ENCODE results near the gene EXOSC1. TPM values are rescaled to one million over a fixed set of nuclear protein-coding genes. Genes with fewer than 3 reads are reported as not detected.
A peak's percentile ranks its signal among the peaks of the same experiment; 100 is the strongest.
"Not testable (repeated sequence)": the region's sequence is repeated elsewhere in the genome, so short reads cannot be mapped to it uniquely, and the experiment has no call there.

The EXOSC1 gene
- polyA plus RNA-seq, 1 experiment: 47.6 TPM

DNA sequence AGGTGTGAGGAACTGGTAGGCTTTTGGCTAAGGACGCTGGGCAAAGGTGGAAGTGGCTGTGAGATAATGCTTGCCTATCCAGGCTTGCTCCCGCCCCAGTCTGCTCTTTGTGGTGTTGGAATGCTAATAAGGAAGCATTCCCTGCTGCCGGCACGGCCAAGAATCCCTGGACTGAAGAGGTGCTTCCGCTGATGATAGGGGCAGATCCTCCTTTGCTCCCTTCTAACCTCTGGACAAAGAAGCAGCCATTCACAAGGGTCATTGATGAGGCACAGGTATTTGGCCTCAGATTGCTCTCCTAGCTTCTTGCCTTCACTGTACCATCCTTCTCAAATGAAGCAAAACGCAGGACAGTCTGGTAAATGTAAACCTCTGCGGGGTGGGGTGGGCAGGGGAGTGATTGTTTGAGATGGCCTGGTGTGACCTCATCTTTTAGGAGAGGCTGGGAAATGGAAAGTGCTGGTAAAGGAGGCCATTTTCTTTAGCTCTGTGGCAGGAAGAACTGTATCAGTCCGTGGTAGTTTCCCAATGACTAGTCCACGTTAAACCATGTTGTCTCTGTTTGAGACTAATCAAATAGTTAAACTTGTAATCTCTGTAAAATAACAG lies 18.1 kb downstream of the EXOSC1 start:
- H3K27ac ChIP-seq (ENCODE audit: low read depth, low read length): peak overlapping the region; percentile 57
- POLR2A ChIA-PET: no interaction called here
- H3K9me3 ChIP-seq (ENCODE audit: control insufficient read depth, insufficient read depth, low read length): no peaks in the 10 kb centered on the region
- no peak for DNase-seq (ENCODE audit: low read depth, low spot score)
- peak overlapping the region; percentile 95 for H3K4me3 ChIP-seq (ENCODE audit: low read depth, low read length)
- CTCF ChIA-PET: no interaction called here
- TF ChIP-seq, protein P1, sequence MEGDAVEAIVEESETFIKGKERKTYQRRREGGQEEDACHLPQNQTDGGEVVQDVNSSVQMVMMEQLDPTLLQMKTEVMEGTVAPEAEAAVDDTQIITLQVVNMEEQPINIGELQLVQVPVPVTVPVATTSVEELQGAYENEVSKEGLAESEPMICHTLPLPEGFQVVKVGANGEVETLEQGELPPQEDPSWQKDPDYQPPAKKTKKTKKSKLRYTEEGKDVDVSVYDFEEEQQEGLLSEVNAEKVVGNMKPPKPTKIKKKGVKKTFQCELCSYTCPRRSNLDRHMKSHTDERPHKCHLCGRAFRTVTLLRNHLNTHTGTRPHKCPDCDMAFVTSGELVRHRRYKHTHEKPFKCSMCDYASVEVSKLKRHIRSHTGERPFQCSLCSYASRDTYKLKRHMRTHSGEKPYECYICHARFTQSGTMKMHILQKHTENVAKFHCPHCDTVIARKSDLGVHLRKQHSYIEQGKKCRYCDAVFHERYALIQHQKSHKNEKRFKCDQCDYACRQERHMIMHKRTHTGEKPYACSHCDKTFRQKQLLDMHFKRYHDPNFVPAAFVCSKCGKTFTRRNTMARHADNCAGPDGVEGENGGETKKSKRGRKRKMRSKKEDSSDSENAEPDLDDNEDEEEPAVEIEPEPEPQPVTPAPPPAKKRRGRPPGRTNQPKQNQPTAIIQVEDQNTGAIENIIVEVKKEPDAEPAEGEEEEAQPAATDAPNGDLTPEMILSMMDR (IDR thresholded peaks at IDR 0.05; ENCODE audit: low read depth, low read length): no peak
- H3K27me3 ChIP-seq (ENCODE audit: control insufficient read depth, insufficient read depth, low read length): no peaks in the 10 kb centered on the region

DNA sequence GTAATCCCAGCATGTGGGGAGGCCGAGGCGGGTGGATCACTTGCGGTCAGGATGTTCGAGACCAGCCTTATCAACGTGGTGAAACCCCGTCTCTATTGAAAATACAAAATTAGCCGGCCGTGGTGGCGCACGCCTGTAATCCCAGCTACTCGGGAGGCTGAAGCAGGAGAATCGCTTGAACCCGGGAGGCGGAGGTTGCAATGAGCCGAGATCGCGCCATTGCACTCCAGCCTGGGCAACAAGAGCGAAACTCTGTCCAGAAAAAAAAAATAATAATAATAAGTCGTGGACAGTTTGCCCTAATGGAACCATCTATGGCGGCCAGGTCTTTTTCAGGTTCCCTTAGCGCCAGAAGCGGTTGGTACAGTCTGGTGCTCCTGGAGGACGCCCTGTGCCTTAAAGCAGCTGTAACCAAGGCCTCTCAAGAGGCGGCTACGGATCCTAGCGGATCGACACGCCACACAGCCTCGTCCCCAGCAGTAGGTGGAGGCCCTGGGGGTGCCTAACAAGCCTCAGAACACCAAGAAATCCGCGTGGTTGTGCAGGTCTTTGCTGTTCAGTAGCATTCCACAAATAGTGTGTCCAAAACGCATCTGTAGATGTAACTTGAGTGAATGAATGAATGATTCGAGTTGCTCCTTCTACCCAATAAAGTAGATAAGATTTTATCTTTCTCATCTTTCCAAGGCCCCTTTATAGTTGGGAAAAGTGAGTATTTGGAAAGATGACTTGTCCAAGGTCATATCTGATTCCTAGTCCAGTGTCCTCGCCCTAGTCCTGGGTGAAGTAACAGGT lies 18.8 kb downstream of the EXOSC1 start:
- TF ChIP-seq, protein P1 (IDR thresholded peaks at IDR 0.05; ENCODE audit: low read depth, low read length): no peak
- H3K9me3 ChIP-seq (ENCODE audit: control insufficient read depth, insufficient read depth, low read length): no peaks in the 10 kb centered on the region
- peak overlapping the region; percentile 57 for H3K27ac ChIP-seq (ENCODE audit: low read depth, low read length)
- H3K4me3 ChIP-seq (ENCODE audit: low read depth, low read length): peak overlapping the region; percentile 95
- ChIA-PET POLR2A (no interaction called here), CTCF (no interaction called here)
- DNase-seq (ENCODE audit: low read depth, low spot score): no peak
- H3K27me3 ChIP-seq (ENCODE audit: control insufficient read depth, insufficient read depth, low read length): no peaks in the 10 kb centered on the region

DNA sequence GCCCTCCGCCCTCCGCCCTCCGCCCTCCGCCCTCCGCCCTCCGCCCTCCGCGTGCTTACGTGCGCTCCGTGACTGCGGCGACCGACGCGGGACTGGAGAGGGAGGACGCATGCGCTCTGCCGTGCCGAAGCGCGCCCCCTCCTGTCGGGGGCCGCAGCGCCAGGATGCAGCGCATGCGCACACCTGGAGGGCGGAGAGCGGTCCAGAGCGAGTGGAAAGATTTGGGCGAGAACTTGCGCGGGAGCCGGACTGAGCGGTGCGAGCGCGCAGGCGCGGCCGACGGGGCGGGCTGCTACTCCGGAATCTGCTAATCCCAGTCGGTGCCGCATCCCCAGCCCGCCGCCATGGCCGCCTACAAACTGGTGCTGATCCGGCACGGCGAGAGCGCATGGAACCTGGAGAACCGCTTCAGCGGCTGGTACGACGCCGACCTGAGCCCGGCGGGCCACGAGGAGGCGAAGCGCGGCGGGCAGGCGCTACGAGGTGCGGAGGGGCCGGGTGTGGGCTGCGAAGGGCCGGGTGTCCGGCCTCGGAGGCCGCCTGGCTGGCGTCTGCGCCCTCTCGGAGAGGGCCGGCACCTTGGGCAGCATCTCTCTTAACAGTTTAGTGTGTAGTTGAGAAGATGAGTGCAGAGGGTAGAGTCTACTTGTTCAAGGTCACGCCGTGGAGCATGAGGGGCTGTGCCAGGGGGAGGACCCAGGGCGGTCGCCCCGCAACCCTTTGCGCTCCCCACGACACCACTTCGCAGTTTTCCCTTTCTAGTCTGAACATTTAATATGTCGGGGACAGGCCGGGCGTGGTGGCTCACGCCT lies 19.6 kb downstream of the EXOSC1 start, which contains the start of gene PGAM1:
Gene PGAM1, plus strand, starts transcription at position 228 of the 812 bp plus-strand sequence. Its CDS starts 117 bp downstream, at position 345.
- TF ChIP-seq, protein P1 (IDR thresholded peaks at IDR 0.05; ENCODE audit: low read depth, low read length): peak; percentile 63
- Histone ChIP-seq H3K27me3 (ENCODE audit: control insufficient read depth, insufficient read depth, low read length) (no peaks in the 10 kb centered on the region), H3K27ac (ENCODE audit: low read depth, low read length) (peak within 1 kb of the TSS; percentile 47), H3K4me3 (ENCODE audit: low read depth, low read length) (peak within 1 kb of the TSS; percentile 95), H3K9me3 (ENCODE audit: control insufficient read depth, insufficient read depth, low read length) (no peaks in the 10 kb centered on the region)
- ChIA-PET CTCF (no interaction called here), POLR2A (no interaction called here)
- DNase-seq (ENCODE audit: low read depth, low spot score): peak; percentile 91

DNA sequence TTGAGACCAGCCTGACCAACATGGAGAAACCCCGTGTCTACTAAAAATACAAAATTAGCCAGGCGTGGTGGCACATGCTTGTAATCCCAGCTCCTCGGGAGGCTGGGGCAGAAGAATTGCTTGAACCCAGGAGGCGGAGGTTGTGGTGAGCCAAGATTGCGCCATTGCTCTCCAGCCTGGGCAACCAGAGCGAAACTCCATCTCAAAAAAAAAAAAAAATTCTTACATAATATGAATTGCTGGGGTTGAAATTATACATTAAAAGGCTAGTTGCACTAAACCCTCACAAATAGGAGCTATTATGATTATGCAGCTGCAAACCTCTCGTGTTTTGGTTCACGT lies 22.1 kb downstream of the EXOSC1 start:
- H3K27me3 ChIP-seq (ENCODE audit: control insufficient read depth, insufficient read depth, low read length); H3K27ac ChIP-seq (ENCODE audit: low read depth, low read length); DNase-seq (ENCODE audit: low read depth, low spot score); H3K4me3 ChIP-seq (ENCODE audit: low read depth, low read length); H3K9me3 ChIP-seq (ENCODE audit: control insufficient read depth, insufficient read depth, low read length): not testable (repeated sequence)
- POLR2A ChIA-PET: interaction anchor here (0.7 to 1.0 kb wide), 3 partner anchors 10 to 61 kb away, joined by 4 to 5 read pairs (median 5); no protein-coding TSS in a partner anchor
- CTCF ChIA-PET: interaction anchor here (0.5 to 1.5 kb wide), 3 partner anchors 14 to 17 kb away, joined by 3 to 4 read pairs (median 3); no protein-coding TSS in a partner anchor

DNA sequence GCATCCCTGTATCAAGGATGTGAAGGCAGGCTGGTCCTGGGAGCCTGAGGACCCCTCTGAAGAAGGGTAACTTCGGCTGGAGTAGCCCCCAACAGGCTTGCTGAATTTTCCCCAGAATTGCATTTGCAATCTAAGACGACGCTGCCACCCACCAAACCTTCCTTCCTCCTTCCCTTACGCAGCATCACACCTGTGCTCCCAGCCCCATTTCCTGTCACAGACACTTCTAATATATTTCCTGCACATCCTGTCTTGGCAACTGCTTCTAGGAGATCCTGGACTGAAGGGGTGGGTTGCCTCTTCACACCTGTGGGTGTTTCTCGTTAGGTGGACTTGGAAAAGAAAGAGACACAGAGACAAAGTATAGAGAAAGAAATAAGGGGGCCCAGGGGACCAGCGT lies 29.2 kb downstream of the EXOSC1 start:
- H3K9me3 ChIP-seq (ENCODE audit: control insufficient read depth, insufficient read depth, low read length): no peaks in the 10 kb centered on the region
- H3K27ac ChIP-seq (ENCODE audit: low read depth, low read length): no peak overlapping the region
- ChIA-PET CTCF (interaction anchor here (0.7 to 1.0 kb wide), 2 partner anchors 10 to 218 kb away, joined by 3 read pairs; no protein-coding TSS in a partner anchor), POLR2A (no interaction called here)
- TF ChIP-seq, protein P1 (IDR thresholded peaks at IDR 0.05; ENCODE audit: low read depth, low read length): no peak
- no peaks in the 10 kb centered on the region for H3K27me3 ChIP-seq (ENCODE audit: control insufficient read depth, insufficient read depth, low read length)
- no peak for DNase-seq (ENCODE audit: low read depth, low spot score)
- no peak overlapping the region for H3K4me3 ChIP-seq (ENCODE audit: low read depth, low read length)
